D721Med (cell line): ENCODE results near the gene KNDC1.
"Not testable (repeated sequence)": the region's sequence is repeated elsewhere in the genome, so short reads cannot be mapped to it uniquely, and the experiment has no call there.

Experiments
- DNase-seq: peaks from one replicate; pipeline ENCODE4 v3.0.0; 2011; ENCODE audit warnings: low spot score; ENCODE audit not compliant: insufficient read length
- FAIRE-seq: peaks from 2 replicates; lab custom pipeline; 2011; peaks lifted over from hg19 to GRCh38; lab: Jason Lieb, UNC
- CTCF ChIP-seq: IDR thresholded peaks from 2 replicates; pipeline ENCODE4 v1.5.1; 2012; ENCODE audit warnings: mild to moderate bottlenecking, control low read depth; ENCODE audit not compliant: insufficient read depth; ENCODE audit errors: missing control alignments

The KNDC1 gene

GRCh38 chr10:133144771-133145170, 15.2 kb upstream of the KNDC1 start:
- TF ChIP-seq CTCF, result no peak
- FAIRE-seq (no peak), DNase-seq (no peak)

- no peak for TF ChIP-seq CTCF
- no peak for FAIRE-seq
- no peak for DNase-seq
Observed at GRCh38 chr10:133150226-133150625, 9.8 kb upstream of the KNDC1 start.

DNA sequence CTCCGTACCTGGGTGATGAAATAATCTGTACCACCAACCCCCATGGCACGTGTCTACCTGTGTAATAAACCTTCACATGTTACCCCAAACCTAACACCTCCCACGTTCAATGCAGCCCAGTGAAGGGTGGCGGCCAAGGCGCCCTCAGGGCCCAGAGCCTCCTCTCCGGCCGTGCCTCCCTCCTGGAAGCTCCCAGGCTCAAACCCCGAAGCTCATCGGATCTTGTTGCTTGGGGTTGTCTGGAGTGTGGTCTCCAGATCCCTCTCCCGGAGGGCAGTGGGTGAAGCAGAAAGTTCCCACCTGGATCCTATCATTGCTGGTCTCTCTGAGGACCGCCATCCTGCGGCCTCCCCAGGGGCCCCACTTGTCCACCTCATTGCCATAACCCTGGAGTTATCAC, 9.4 kb upstream of the KNDC1 start:
- FAIRE-seq, result no peak
- TF ChIP-seq CTCF, result no peak

GRCh38 chr10:133151071-133151470, 8.9 kb upstream of the KNDC1 start:
- FAIRE-seq, result not testable (repeated sequence)

More for the DNA sequence above, 9.4 kb upstream of the KNDC1 start:
- DNase-seq, result no peak

DNA sequence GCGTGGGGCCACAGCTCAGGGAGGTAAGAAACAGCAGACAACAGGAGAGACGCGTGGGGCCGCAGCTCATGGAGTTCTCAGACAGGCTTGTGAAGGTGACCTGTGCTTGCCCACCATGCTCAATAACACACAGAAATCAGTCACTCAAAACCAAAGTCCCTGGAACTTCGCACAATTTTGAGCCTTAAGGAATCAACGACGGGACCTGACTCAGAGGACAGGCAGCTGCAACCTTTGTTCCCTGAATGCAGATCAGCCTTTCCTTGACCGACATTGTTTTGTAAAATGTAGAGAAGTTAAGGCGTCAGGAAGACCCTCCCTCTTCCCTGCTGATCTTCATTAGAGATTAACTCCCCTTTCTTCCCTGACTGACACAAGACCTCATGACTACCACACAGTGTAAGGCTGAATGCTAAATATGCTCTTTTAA, 8.5 kb upstream of the KNDC1 start:
- no peak for DNase-seq
- no peak for TF ChIP-seq CTCF
- FAIRE-seq, result no peak

More at GRCh38 chr10:133151071-133151470, 8.9 kb upstream of the KNDC1 start:
- not testable (repeated sequence) for DNase-seq

DNA sequence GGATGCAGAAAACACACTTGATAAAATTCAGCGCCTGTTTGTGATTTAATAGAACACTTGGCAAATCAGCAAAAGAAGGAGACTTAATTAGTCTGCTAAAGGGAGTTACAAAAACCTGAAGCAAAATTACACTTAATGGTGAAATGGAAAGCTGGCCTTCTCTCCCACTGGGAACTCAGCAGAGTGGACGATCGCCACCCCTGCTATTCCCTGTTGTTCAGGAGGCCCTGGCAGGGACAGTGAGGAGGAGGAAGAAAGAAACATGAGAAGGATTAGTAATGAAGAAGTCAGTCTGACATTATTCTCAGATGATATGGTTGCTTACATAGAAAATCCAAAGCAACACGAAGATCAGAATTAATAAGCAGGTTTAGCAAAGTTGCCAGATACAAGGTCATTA, 5.6 kb upstream of the KNDC1 start:
- TF ChIP-seq CTCF, result no peak
- no peak for FAIRE-seq
- no peak for DNase-seq

- TF ChIP-seq CTCF, result no peak
- FAIRE-seq (no peak), DNase-seq (no peak)
Observed at GRCh38 chr10:133154996-133155778, 4.8 kb upstream of the KNDC1 start.
